SU-DHL-6 (cell line): ENCODE data around the gene SNX22.

Experiments used
- H2AFZ ChIP-seq: fragments of 200-600 bp; sonication (generic); 2 replicates; pipeline ENCODE4 v1.6.1; 2014; ENCODE audit warnings: low read depth, mild to moderate bottlenecking, moderate library complexity, mixed read lengths, antibody characterized with exemption, low read length; ENCODE audit not compliant: severe bottlenecking
- H3F3A ChIP-seq: fragments of 200-600 bp; shearing (Covaris generic); 2 replicates; pipeline ENCODE4 v1.6.0; 2016; ENCODE audit warnings: antibody characterized with exemption, mild to moderate bottlenecking; ENCODE audit not compliant: insufficient read depth
- H3K27ac ChIP-seq: fragments of 200-600 bp; sonication (generic); 2 replicates; pipeline ENCODE4 v1.5.1; 2016; ENCODE audit warnings: low read depth, mild to moderate bottlenecking, low read length, moderate library complexity, mixed read lengths
- H3K27me3 ChIP-seq: fragments of 200-600 bp; sonication (generic), shearing (Covaris generic); 2 replicates; pipeline ENCODE4 v1.6.0; 2014; ENCODE audit warnings: mild to moderate bottlenecking, low read length
- H3K36me3 ChIP-seq: fragments of 200-600 bp; sonication (generic); 2 replicates; pipeline ENCODE4 v1.6.1; 2014; ENCODE audit warnings: mild to moderate bottlenecking, low read length, mixed read lengths
- H3K4me2 ChIP-seq: fragments of 300-600, 200-600 bp; shearing (Covaris generic), sonication (generic); 2 replicates; pipeline ENCODE4 v1.6.0; 2014; ENCODE audit warnings: low read length, low read depth, mild to moderate bottlenecking; ENCODE audit not compliant: poor library complexity, severe bottlenecking
- H3K4me3 ChIP-seq: fragments of 200-600 bp; sonication (generic); 2 replicates; pipeline ENCODE4 v1.5.1; 2014; ENCODE audit warnings: antibody characterized with exemption, low read length, mild to moderate bottlenecking, mixed read lengths; ENCODE audit not compliant: insufficient read depth, poor library complexity, severe bottlenecking
- H3K79me2 ChIP-seq: fragments of 200-600 bp; sonication (generic); 2 replicates; pipeline ENCODE4 v1.6.1; 2014; ENCODE audit warnings: mild to moderate bottlenecking, low read length, moderate library complexity; ENCODE audit not compliant: insufficient read depth
- H3K9ac ChIP-seq: fragments of 200-600 bp; sonication (generic); 2 replicates; pipeline ENCODE4 v1.7.0; 2014; ENCODE audit warnings: mild to moderate bottlenecking, low read length
- H3K9me2 ChIP-seq: fragments of 200-600 bp; sonication (generic); replicated peaks from 2 replicates; pipeline ENCODE4 v1.6.1; 2014; ENCODE audit warnings: low read length; ENCODE audit not compliant: insufficient read depth
- H3K9me3 ChIP-seq: fragments of 200-600 bp; sonication (generic); 2 replicates; pipeline ENCODE4 v1.6.1; 2014; ENCODE audit warnings: low read length, mixed read lengths; ENCODE audit not compliant: insufficient read depth
- H4K20me1 ChIP-seq: fragments of 200-600 bp; sonication (generic); 2 replicates; pipeline ENCODE4 v1.6.1; 2014; ENCODE audit warnings: low read depth, mild to moderate bottlenecking, antibody characterized with exemption, low read length, moderate library complexity, mixed read lengths
- CTCF ChIP-seq: fragments of 200-600 bp; sonication (generic); IDR thresholded peaks from one replicate; pipeline ENCODE4 v1.5.1; 2017; ENCODE audit warnings: antibody characterized with exemption, mild to moderate bottlenecking, low read length, moderate library complexity; ENCODE audit not compliant: insufficient read depth, poor library complexity, severe bottlenecking
- EZH2phosphoT487 ChIP-seq: fragments of 200-600 bp; sonication (generic), shearing (Covaris generic); conservative IDR thresholded peaks from 2 replicates; pipeline ENCODE4 v1.6.1; 2018; ENCODE audit warnings: mild to moderate bottlenecking, antibody characterized with exemption, low read length, moderate library complexity, mixed read lengths

SNX22 gene

GRCh38 chr15:64162478-64162868, 10.9 kb downstream of the SNX22 start:
- H3K9me3 ChIP-seq, result no peaks in the 10 kb centered on the region
- H3K36me3 ChIP-seq, result peaks cover 6% of the 10 kb centered on the region; the same call in 1 of the 2 replicates
- peaks cover 21% of the 10 kb centered on the region for H3K79me2 ChIP-seq
- no peak overlapping the region for H2AFZ ChIP-seq
- TF ChIP-seq CTCF (no peak), EZH2phosphoT487 (no peak)
- no peaks in the 10 kb centered on the region; the same call in 1 of the 2 replicates for H4K20me1 ChIP-seq
- H3K4me3 ChIP-seq, result peak overlapping the region; percentile 95
- no peaks in the 10 kb centered on the region for H3K27me3 ChIP-seq
- H3K9ac ChIP-seq, result peak overlapping the region; percentile 89
- no peaks in the 10 kb centered on the region for H3K9me2 ChIP-seq
- H3F3A ChIP-seq, result peaks cover 30% of the 10 kb centered on the region
- peak overlapping the region; percentile 83 for H3K4me2 ChIP-seq
- H3K27ac ChIP-seq, result peak overlapping the region; percentile 59

GRCh38 chr15:64162869-64163658, 11.5 kb downstream of the SNX22 start, which contains the start of gene PPIB:
PPIB (minus strand) TSS chr15:64163022; CDS start chr15:64162986, 36 bp downstream.
- Histone ChIP-seq H3F3A (peaks cover 24% of the 10 kb centered on the region), H2AFZ (peak within 1 kb of the TSS; percentile 85), H3K27ac (peak within 1 kb of the TSS; percentile 72), H3K4me3 (peak within 1 kb of the TSS; percentile 95), H3K4me2 (peak within 1 kb of the TSS; percentile 83), H4K20me1 (no peaks in the 10 kb centered on the region), H3K79me2 (peaks cover 21% of the 10 kb centered on the region), H3K9me3 (no peaks in the 10 kb centered on the region), H3K9ac (peak within 1 kb of the TSS; percentile 89), H3K27me3 (no peaks in the 10 kb centered on the region), H3K36me3 (peaks cover 6% of the 10 kb centered on the region; the same call in 1 of the 2 replicates), H3K9me2 (no peaks in the 10 kb centered on the region)
- TF ChIP-seq EZH2phosphoT487 (no peak), CTCF (peak; percentile 18)

GRCh38 chr15:64163659-64164362, 12.3 kb downstream of the SNX22 start:
- no peaks in the 10 kb centered on the region for H3K27me3 ChIP-seq
- peaks cover 6% of the 10 kb centered on the region; the same call in 1 of the 2 replicates for H3K36me3 ChIP-seq
- no peak for TF ChIP-seq CTCF
- no peak for TF ChIP-seq EZH2phosphoT487
- H3K79me2 ChIP-seq, result peaks cover 21% of the 10 kb centered on the region
- H3K4me2 ChIP-seq, result peak overlapping the region; percentile 80
- peak overlapping the region; percentile 52 for H3K4me3 ChIP-seq
- no peaks in the 10 kb centered on the region for H3K9me3 ChIP-seq
- H3K9me2 ChIP-seq, result no peaks in the 10 kb centered on the region
- peaks cover 17% of the 10 kb centered on the region for H3F3A ChIP-seq
- no peaks in the 10 kb centered on the region for H4K20me1 ChIP-seq
- H3K27ac ChIP-seq, result peak overlapping the region; percentile 72
- H3K9ac ChIP-seq, result peak overlapping the region; percentile 64
- peak overlapping the region; percentile 85 for H2AFZ ChIP-seq
